ENCODE measurements around the gene LRFN5.

The LRFN5 gene

GRCh38 chr14:41773536-41774279 lies 167.0 kb downstream of the LRFN5 start:
- no peak for DNase-seq (ENCODE audit: low read depth)

DNA sequence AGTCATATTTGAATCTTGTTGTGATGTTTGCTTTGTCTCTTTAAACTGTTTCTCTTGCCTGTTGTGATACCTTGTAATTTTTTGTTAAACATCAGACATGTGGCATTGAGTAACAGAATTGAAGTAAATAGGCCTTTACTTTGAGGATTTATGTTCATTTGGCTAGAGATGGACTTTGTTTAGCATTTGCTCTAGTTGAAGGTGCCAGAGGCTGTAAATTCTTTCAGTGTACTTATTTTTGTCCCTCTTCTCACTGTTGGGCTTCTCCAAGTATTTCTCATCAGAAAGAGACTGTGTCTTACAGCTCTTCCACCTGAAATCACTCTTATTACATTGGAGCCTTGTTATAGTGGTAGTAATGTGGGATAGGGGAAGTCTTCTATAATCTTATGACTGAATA lies 175.8 kb downstream of the LRFN5 start:
- DNase-seq (ENCODE audit: low read depth), result no peak

GRCh38 chr14:41783403-41783802 lies 176.7 kb downstream of the LRFN5 start:
- no peak for DNase-seq (ENCODE audit: low read depth)

DNA sequence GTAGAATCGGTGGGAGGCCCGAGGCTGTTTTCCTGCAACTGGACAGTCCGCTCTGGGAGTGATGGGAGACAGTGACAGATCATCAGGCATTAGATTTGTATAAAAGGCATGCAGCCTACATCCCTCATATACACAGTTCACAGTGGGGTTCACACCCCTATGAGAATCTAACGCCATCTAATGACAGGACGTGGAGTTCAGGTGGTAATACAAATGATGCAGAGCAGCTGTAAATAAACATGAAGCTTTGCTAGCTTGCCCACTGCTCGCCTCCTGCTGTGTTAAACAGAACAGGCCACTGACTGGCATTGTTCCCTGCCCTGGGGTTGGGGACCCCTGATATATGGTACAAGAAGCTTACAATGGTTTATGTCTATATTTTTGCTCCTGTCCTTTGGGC lies 179.0 kb downstream of the LRFN5 start:
- no peak for DNase-seq (ENCODE audit: low read depth)

DNA sequence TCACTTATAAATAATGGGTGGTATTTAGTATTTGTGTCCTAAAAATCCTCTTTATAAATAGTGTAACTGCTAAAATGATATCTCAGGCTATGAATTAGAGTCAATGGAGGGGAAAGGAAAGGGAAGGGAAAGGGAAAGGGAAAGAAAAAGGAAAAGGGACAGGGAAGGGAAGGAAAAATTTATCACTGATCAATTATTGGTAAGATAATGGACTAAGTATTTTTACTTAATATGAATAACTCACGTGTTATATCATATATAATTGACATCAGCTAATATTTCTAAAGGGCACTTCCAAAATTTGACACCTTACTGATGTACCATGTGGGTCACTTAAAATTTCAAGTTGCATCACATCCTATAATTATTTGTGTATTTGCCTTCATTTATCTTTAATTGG lies 193.1 kb downstream of the LRFN5 start:
- DNase-seq (ENCODE audit: low read depth), result no peak

DNA sequence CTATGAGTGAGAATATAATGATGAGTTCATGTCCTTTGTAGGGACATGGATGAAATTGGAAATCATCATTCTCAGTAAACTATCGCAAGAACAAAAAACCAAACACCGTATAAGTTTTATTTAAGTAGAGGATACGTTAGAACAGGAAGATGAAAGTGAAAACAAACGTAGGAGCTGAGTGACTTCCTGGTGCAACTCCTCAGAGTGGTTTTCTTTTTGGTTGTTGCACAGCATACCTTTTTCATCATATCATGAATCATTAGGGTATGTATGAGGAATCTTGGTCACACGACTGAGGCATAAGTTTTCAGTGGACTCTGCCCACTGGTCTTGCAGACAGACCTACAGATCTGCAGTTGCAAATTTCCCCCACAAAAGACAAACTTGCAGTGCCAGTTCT lies 199.0 kb downstream of the LRFN5 start:
- no peak for DNase-seq (ENCODE audit: low read depth)

DNA sequence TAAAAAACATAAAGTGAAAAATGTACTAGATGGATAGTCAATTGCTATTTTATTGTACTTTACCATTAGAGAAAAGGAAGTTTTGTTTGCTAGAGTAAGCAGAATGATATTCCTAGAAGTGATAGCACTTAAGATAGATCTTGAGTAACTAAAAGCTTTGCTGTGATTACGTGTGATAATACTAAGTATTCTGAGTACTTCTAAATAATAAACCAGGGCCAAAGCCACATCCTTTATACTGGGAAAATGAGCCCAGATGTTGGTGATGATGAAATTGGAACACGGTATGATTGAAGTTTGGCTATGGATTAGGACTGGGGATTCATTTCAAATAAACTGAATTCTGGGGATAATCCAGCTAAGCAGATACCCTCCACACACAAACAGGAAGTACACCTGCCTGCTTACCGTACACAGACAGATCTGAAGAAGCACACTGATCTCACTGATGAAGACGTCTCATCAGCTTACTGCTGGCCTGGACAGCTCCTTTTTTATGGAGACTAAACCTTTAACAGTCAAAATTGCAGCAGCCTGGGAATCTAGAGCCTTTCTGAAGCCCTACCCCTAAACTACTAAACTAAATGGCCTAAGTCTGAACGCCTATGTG lies 199.8 kb downstream of the LRFN5 start:
- DNase-seq (ENCODE audit: low read depth), result peak; percentile 16

DNA sequence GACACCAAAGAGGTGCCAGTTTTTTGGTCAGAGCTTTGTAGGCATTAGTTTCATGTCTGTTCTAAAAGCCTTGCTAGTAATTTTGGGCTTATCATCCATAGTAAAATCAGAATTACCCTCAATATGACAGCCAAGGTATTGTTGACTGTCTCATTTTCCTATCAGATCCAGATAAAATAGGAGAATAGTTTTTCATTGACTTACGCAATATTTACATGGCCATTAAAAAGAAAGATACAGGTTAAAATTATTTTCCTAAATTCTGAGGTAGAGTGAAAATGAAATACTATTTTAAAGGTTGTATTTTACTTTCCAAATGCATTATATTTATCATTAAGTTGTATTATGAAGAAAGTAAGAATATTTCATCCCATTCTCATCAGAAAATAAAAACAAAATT lies 203.7 kb downstream of the LRFN5 start:
- DNase-seq (ENCODE audit: low read depth), result no peak

DNA sequence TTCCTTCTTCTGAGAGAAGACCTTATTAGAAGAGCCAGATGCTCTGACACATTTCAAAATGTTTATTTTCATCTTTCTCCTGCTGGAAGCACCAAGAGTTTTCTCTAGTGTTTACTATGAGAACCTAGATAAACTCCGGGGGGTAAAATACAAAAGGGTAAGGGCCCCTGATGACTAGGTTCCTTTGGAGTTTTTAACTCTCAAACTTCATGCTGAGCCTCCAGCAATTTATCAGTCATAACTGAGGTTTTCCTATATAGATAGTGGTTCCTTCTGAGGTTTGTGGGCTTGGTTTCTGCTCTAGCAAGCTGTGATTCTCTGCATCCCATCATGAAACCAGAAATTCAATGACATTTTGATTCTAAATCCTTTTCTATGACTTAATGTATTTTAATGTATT lies 210.9 kb downstream of the LRFN5 start:
- no peak for DNase-seq (ENCODE audit: low read depth)

DNA sequence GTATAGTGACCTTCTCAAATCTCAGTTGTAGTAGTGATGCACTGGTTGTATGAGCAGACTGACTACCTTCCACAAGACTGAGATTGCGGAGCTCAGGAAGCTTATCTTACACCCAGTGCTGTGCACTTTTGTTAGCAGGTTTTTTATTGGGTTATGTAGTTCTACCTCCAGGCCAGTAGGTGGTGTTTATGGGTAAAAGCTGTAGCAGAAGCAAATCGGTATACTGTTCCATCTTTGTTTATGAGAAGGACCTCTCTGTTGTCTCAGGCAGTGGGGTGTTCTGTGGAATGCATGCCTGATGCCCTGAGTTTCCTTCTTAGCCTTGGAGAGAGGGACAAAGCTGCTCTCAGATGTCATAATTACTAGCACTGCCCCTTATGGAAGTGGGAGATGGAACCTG lies 217.8 kb downstream of the LRFN5 start:
- DNase-seq (ENCODE audit: low read depth), result no peak

DNA sequence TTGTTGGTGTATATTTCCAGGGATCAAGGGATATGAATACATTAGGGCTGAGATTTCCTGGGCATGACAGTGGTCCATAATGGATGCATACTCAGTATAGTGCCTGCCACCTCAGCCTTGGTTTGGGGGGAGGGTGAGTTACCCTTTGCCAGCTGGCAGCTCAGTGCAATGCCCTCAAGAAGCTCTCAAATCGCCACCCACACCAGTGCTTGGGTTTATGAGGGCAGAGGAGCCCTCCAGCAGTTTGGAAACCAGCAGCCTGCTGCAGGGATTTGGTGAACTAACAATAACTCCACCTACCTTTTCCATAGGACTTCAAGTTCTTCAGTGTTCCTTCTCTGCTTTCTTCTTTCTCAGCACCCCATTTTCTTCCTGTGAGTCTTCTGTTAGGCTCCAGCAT lies 218.9 kb downstream of the LRFN5 start:
- no peak for DNase-seq (ENCODE audit: low read depth)

- peak; percentile 74 for DNase-seq (ENCODE audit: low read depth)
These were observed 224.2 kb downstream of the LRFN5 start for GRCh38 chr14:41830714-41831406.

- DNase-seq (ENCODE audit: low read depth), result no peak
These were observed 233.0 kb downstream of the LRFN5 start for GRCh38 chr14:41839661-41840060.

GRCh38 chr14:41859336-41859735 lies 252.7 kb downstream of the LRFN5 start:
- peak; percentile 42 for DNase-seq (ENCODE audit: low read depth)

DNA sequence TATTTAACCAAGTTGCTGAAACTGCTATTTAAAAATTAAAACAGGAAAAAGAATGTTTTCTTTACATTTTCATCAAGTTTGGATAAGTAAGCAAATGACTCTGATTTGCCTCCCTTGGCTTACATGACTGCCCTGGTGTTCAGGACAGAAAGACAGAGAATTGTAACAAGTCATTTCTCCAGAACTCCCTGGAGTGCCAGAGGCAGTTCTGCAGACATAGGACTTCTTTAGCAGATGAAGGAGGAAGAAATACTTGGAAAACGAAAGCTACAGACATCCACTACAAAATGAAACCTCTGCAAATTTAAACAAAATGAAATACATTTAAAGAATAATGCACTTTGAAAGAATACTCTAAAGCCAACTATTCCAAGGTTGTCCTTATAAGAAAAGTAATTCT lies 253.9 kb downstream of the LRFN5 start:
- DNase-seq (ENCODE audit: low read depth), result no peak

- no peak for DNase-seq (ENCODE audit: low read depth)
These were observed 259.2 kb downstream of the LRFN5 start for GRCh38 chr14:41865894-41866293.

GRCh38 chr14:41868396-41868795 lies 261.7 kb downstream of the LRFN5 start:
- no peak for DNase-seq (ENCODE audit: low read depth)

DNA sequence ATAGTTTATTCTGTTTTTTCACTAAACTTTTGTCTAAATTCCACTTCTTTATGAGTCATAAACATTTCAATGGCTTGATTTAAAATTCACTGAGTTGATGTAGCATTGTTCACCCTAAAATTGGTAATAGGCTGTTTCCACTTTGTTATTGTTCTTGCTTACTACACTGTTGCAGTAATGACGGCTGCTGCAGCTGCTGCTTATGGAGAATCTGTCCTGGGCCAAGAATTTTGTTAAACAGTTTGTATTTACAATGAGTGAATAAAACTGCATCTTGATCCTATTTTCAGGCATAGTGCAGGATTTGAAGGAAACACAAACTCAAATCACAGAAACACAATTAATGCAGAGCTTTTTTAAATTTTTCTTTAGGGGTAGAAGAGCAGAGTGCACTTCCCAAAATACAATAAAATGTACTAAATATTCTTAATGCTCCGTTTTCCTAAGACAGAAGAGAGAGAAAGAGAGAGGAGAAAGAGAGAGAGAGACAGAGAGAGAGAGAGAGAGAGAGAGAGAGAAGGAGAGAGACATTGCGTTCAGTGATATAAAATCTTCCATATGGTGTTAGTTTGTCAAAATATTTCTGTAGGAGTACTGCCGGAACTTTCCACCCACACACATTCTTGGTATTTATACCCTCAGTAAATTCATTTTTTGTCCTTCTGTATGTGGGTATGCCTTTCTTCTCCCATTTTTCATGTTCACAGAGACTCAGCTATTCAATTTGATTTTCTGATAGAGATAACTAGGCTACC lies 266.4 kb downstream of the LRFN5 start:
- DNase-seq (ENCODE audit: low read depth), result peak; percentile 41

DNA sequence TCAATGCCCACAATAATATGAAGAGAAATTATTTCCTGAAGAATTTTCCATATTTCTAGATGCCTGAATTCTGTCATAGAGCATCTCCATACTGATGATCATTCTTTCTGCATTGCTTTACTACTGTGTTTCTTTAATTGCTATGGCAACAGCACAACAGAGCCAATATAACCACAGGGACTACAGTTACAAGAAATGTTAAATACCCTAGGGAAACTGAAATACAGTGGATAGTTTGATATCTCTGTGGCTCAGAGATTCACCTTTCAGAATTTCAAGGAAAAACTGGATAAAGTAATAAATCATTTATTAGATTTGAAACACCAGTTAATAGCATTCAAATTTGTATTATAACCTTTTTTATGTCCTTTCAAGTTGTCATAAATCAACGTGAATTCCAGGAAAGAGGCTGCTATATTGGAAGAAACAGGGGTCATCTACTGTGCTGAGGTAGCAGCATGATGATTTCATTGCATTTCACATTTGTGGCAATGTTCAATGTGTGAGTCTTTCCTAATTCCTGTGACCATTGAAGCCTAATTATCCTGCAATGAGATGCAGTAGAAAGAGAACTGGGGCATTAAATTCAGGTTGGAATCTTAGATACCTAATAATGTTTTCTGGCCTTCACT lies 267.1 kb downstream of the LRFN5 start:
- DNase-seq (ENCODE audit: low read depth), result peak; percentile 62

- DNase-seq (ENCODE audit: low read depth), result no peak
These were observed 268.4 kb downstream of the LRFN5 start for GRCh38 chr14:41875116-41875515.

GRCh38 chr14:41878321-41878720 lies 271.6 kb downstream of the LRFN5 start:
- DNase-seq (ENCODE audit: low read depth), result no peak

GRCh38 chr14:41891624-41892023 lies 284.9 kb downstream of the LRFN5 start:
- no peak for DNase-seq (ENCODE audit: low read depth)
